ENCODE measurements around the gene RABGAP1. TPM values are rescaled to one million over a fixed set of nuclear protein-coding genes. Genes with fewer than 3 reads are reported as not detected.

RABGAP1 gene
- total RNA-seq, 2 donors from 2014 or later = 84.7 to 91.7 TPM

- H3K4me3 ChIP-seq = no peak overlapping the region
- ATAC-seq (ENCODE audit: insufficient number of reproducible peaks, low FRiP score, low read depth) (no peak), DNase-seq (ENCODE audit: low spot score) (no peak)
- no peak overlapping the region for H3K27ac ChIP-seq
- peaks cover 10% of the 10 kb centered on the region for H3K36me3 ChIP-seq
- TF ChIP-seq, protein P1, sequence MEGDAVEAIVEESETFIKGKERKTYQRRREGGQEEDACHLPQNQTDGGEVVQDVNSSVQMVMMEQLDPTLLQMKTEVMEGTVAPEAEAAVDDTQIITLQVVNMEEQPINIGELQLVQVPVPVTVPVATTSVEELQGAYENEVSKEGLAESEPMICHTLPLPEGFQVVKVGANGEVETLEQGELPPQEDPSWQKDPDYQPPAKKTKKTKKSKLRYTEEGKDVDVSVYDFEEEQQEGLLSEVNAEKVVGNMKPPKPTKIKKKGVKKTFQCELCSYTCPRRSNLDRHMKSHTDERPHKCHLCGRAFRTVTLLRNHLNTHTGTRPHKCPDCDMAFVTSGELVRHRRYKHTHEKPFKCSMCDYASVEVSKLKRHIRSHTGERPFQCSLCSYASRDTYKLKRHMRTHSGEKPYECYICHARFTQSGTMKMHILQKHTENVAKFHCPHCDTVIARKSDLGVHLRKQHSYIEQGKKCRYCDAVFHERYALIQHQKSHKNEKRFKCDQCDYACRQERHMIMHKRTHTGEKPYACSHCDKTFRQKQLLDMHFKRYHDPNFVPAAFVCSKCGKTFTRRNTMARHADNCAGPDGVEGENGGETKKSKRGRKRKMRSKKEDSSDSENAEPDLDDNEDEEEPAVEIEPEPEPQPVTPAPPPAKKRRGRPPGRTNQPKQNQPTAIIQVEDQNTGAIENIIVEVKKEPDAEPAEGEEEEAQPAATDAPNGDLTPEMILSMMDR (IDR thresholded peaks at IDR 0.05) = no peak
- H3K27me3 ChIP-seq (replicated peaks; ENCODE audit: insufficient read depth) = no peaks in the 10 kb centered on the region
- no peaks in the 10 kb centered on the region for H3K9me3 ChIP-seq
- peaks cover 12 to 27% of the 10 kb centered on the region in 2 donors for H3K4me1 ChIP-seq (ENCODE audit: control insufficient read depth in 1 of 2, low read depth in 2 of 2)
These were observed 1.2 kb upstream of the RABGAP1 start for GRCh38 chr9:122939601-122940000.

- TF ChIP-seq, protein P1 (IDR thresholded peaks at IDR 0.05) = no peak
- peaks cover 12 to 35% of the 10 kb centered on the region in 2 donors for H3K4me1 ChIP-seq (ENCODE audit: control insufficient read depth in 1 of 2, low read depth in 2 of 2)
- no peaks in the 10 kb centered on the region for H3K9me3 ChIP-seq
- peak overlapping the region; percentile 94 for H3K4me3 ChIP-seq
- H3K36me3 ChIP-seq = peaks cover 10% of the 10 kb centered on the region
- DNase-seq (ENCODE audit: low spot score) = no peak
- no peaks in the 10 kb centered on the region for H3K27me3 ChIP-seq (replicated peaks; ENCODE audit: insufficient read depth)
- ATAC-seq (ENCODE audit: insufficient number of reproducible peaks, low FRiP score, low read depth) = no peak
- peak overlapping the region in 1 of 2 donors; percentile 76 for H3K27ac ChIP-seq
These were observed 419 bp upstream of the RABGAP1 start for GRCh38 chr9:122940454-122940748.

- H3K9me3 ChIP-seq = no peaks in the 10 kb centered on the region
- no peaks in the 10 kb centered on the region for H3K27me3 ChIP-seq (replicated peaks; ENCODE audit: insufficient read depth)
- peak overlapping the region; percentile 85 to 91 for H3K27ac ChIP-seq
- H3K4me1 ChIP-seq (ENCODE audit: control insufficient read depth in 1 of 2, low read depth in 2 of 2) = peaks cover 12 to 47% of the 10 kb centered on the region in 2 donors
- ATAC-seq (ENCODE audit: insufficient number of reproducible peaks, low FRiP score, low read depth) (no peak), DNase-seq (ENCODE audit: low spot score) (no peak)
- TF ChIP-seq, protein P1 (IDR thresholded peaks at IDR 0.05) = no peak
- peak overlapping the region; percentile 94 for H3K4me3 ChIP-seq
- peaks cover 4% of the 10 kb centered on the region for H3K36me3 ChIP-seq
These were observed 888 bp downstream of the RABGAP1 start for GRCh38 chr9:122941582-122942234.

DNA sequence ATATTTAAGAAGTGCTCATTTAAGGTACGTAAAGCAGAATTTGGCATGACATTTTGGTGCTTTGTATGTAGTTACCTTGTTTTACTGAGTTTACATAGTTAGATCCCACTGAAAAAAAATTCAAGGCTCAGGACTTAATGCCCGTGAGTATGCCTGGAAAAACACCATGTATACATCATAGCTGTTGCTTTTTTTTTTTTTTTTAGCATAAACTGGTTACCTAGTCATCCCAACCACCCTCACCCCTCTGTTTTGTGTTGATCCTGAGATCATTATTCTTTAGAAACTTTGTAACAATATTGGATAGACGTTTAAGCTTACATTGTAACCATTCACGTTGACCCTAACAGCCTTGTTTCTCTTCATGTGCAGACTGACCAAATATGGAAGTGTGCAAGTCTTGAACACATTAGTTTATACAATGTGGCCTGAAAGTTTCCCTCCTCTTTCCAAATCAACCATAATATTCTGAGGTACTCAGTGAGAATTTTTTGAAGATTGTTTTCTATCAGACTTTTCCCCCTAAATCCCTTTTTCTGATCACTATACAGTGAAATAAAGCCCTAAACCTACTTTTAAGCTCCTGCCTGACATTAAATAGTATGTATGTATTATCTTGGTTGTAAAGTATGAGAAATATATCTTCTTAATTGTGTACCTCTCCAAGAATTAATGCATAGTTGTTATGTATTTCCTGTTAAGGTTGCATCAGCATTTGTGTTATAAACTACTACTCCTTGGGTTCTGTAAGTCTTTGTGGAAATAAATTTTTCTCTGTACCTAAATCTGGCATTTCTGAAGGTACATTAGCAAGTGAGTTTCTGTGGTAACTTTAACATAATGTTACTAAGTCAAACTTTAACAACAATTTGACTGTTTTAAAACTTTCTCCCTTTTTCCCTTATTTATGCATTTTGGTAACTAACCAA lies 4.4 kb downstream of the RABGAP1 start:
- DNase-seq (ENCODE audit: low spot score) (no peak), ATAC-seq (ENCODE audit: insufficient number of reproducible peaks, low FRiP score, low read depth) (no peak)
- Histone ChIP-seq H3K4me3 (peak overlapping the region; percentile 1), H3K9me3 (no peaks in the 10 kb centered on the region), H3K27me3 (replicated peaks; ENCODE audit: insufficient read depth) (no peaks in the 10 kb centered on the region), H3K4me1 (ENCODE audit: control insufficient read depth in 1 of 2, low read depth in 2 of 2) (peaks cover 15 to 50% of the 10 kb centered on the region in 2 donors), H3K36me3 (no peaks in the 10 kb centered on the region), H3K27ac (no peak overlapping the region)
- TF ChIP-seq, protein P1 (IDR thresholded peaks at IDR 0.05) = no peak

DNA sequence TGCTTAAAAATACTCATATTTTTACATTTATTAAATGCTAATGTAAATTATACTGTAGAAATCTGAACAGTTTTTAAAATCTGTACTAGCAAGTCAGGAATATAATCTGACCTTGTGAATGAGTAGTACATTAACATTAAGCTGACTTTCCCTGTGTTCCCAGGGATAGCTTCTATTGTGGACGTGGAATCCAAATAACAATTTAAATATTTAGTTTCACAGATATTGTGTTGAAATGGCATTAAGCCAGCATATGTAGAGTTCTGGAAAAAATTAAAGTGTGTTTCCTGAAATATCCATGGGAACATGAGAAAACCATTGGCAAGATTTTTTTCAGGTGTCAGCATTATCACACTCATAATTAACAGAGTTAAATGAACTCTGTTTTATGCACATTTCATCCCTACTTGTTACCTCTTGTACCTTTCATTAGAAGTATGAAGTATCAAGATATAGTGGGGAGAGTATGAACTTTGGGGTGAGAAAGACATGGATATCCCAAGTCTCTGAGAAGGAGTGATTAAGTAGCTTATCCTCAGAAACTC lies 5.7 kb downstream of the RABGAP1 start:
- ATAC-seq (ENCODE audit: insufficient number of reproducible peaks, low FRiP score, low read depth) (no peak), DNase-seq (ENCODE audit: low spot score) (no peak)
- no peak overlapping the region for H3K27ac ChIP-seq
- H3K27me3 ChIP-seq (replicated peaks; ENCODE audit: insufficient read depth) = no peaks in the 10 kb centered on the region
- H3K36me3 ChIP-seq = no peaks in the 10 kb centered on the region
- H3K4me1 ChIP-seq (ENCODE audit: control insufficient read depth in 1 of 2, low read depth in 2 of 2) = peaks cover 12 to 47% of the 10 kb centered on the region in 2 donors
- H3K4me3 ChIP-seq = no peak overlapping the region
- TF ChIP-seq, protein P1 (IDR thresholded peaks at IDR 0.05) = no peak
- H3K9me3 ChIP-seq = no peaks in the 10 kb centered on the region

Data from thoracic aorta (tissue), 2 donors.